ENCODE measurements around the gene RBM33. TPM values are rescaled to one million over a fixed set of nuclear protein-coding genes. Genes with fewer than 3 reads are reported as not detected.

RBM33 gene
- total and polyA plus RNA-seq, 2 of the 13 experiments (the other 11 are each of a cell fraction or from before 2014, with no cell fraction given), result 12.4 to 28.9 TPM

GRCh38 chr7:155788616-155789000 lies 144.1 kb downstream of the RBM33 start:
- ATAC-seq, result peak; percentile 44
- Histone ChIP-seq H3K4me3 (replicated peaks in 1 of 3; ENCODE audit: insufficient read depth in 1 of 3, low read depth in 2 of 3, low read length in 3 of 3) (no peak overlapping the region), H2AFZ (ENCODE audit: low read length) (no peak overlapping the region), H3K36me3 (replicated peaks in 1 of 2; ENCODE audit: control insufficient read depth in 1 of 2, insufficient read depth in 2 of 2, low read length in 2 of 2) (peaks cover 0 to 2% of the 10 kb centered on the region in 2 experiments; a peak in 2 of 5 replicates), H3K9me3 (ENCODE audit: low read length) (no peaks in the 10 kb centered on the region), H3K4me2 (ENCODE audit: low read depth, low read length) (no peak overlapping the region), H3K4me1 (ENCODE audit: insufficient read depth, low read length) (peaks cover 34% of the 10 kb centered on the region), H3K79me2 (ENCODE audit: insufficient read depth, low read length) (no peaks in the 10 kb centered on the region), H3K27me3 (ENCODE audit: control insufficient read depth in 1 of 2, insufficient read depth in 2 of 2, low read length in 2 of 2) (no peaks in the 10 kb centered on the region), H3K27ac (ENCODE audit: extremely low read length, insufficient read depth, low read length) (no peak overlapping the region), H3K9ac (ENCODE audit: insufficient read depth, low read depth, low read length) (no peak overlapping the region), H4K20me1 (ENCODE audit: insufficient read depth, low read length) (no peaks in the 10 kb centered on the region)
- 43% methylated on average over 17 of the region's 22 CpGs for WGBS (ENCODE audit: low lambda C conversion rate)
- intact Hi-C loops (cut with micrococcal nuclease; ENCODE audit: unreplicated experiment) (no loop called here), in situ Hi-C loops (cut with HindIII; ENCODE audit: extremely low pct_ligation_motif_present, low pct_unique_long_range_greater_than_20kb) (no loop called here)
- POLR2A ChIA-PET, result no interaction called here
- BruUV-seq (replicated peaks), result no TSS peak
- no peak for DNase-seq (ENCODE audit: low spot score)
- CTCF ChIA-PET (ENCODE audit: low intra/inter-chr PET ratio, low total read pairs), result no interaction called here
- FAIRE-seq, result no peak
- TF ChIP-seq FOSL2 (CRISPR knock-in tag; IDR thresholded peaks at IDR 0.05) (peak; percentile 58), ZBTB38 (CRISPR knock-in tag; IDR thresholded peaks at IDR 0.05) (peak; percentile 76; the same call in 1 of the 2 replicates), YY1 (IDR thresholded peaks at IDR 0.05; ENCODE audit: insufficient read depth, insufficient replicate concordance, low read depth, low read length) (peak; percentile 16), PLSCR1 (CRISPR knock-in tag; IDR thresholded peaks at IDR 0.05; ENCODE audit: borderline replicate concordance) (no peak), RXRA (CRISPR knock-in tag; IDR thresholded peaks at IDR 0.05) (0 out of 2 replicates have a peak, but pooled peaks have one; percentile 14), ZNF550 (CRISPR knock-in tag; IDR thresholded peaks at IDR 0.05; ENCODE audit: borderline replicate concordance) (no peak), KDM2A (CRISPR knock-in tag; IDR thresholded peaks at IDR 0.05; ENCODE audit: borderline replicate concordance, low read depth) (peak; percentile 43; the same call in 1 of the 2 replicates), HNRNPK (IDR thresholded peaks at IDR 0.05; ENCODE audit: low read depth, low read length, poor library complexity, severe bottlenecking) (no peak), ARNTL (CRISPR knock-in tag; IDR thresholded peaks at IDR 0.05) (no peak), HMGXB4 (CRISPR knock-in tag; IDR thresholded peaks at IDR 0.05; ENCODE audit: borderline replicate concordance in 1 of 2, low read depth in 1 of 2) (no peak), ZNF292 (CRISPR knock-in tag; IDR thresholded peaks at IDR 0.05; ENCODE audit: borderline replicate concordance, low read depth) (no peak), CSRNP1 (CRISPR knock-in tag; IDR thresholded peaks at IDR 0.05) (peak; percentile 33; the same call in 1 of the 2 replicates), HNRNPH1 (optimal IDR thresholded peaks at IDR 0.05; ENCODE audit: low read depth, low read length) (no peak), SALL1 (CRISPR knock-in tag; IDR thresholded peaks at IDR 0.05) (peak; percentile 12; the same call in 1 of the 2 replicates), HOXA3 (CRISPR knock-in tag; IDR thresholded peaks at IDR 0.05) (peak; percentile 32; the same call in 1 of the 2 replicates)
